Bronchial epithelial cell (primary cell): ENCODE results near the gene QSOX2. TPM values are rescaled to one million over a fixed set of nuclear protein-coding genes. Genes with fewer than 3 reads are reported as not detected.

Source experiments
- DNase-seq: peaks from one replicate; pipeline ENCODE4 v3.0.0-alpha.2; 2010; ENCODE audit warnings: low read depth
- FAIRE-seq: peaks from 2 replicates; lab custom pipeline; 2011; peaks lifted over from hg19 to GRCh38; lab: Jason Lieb, UNC
- H3K27me3 ChIP-seq: 2 replicates; pipeline ENCODE4 v1.5.1; 2011; ENCODE audit warnings: low read length; ENCODE audit not compliant: control insufficient read depth, insufficient read depth
- H3K36me3 ChIP-seq: 2 replicates; pipeline ENCODE4 v1.5.1; 2011; ENCODE audit warnings: low read length; ENCODE audit not compliant: control insufficient read depth, insufficient read depth
- H3K4me3 ChIP-seq: 2 replicates; pipeline ENCODE4 v1.5.1; 2011; ENCODE audit warnings: mild to moderate bottlenecking, low read depth, low read length, control low read depth
- total RNA-seq: library from RNA; depleted of rRNA; stranded (reverse); fragments of >200 nt; gene quantifications from 2 replicates; pipeline ENCODE4 v1.2.1, GENCODE V29; 2014
- TF ChIP-seq, protein P1 (sequence below): IDR thresholded peaks from 2 replicates; pipeline ENCODE4 v1.5.1; 2011; ENCODE audit warnings: mild to moderate bottlenecking, moderate library complexity, low read length, control low read depth, inconsistent platforms; ENCODE audit not compliant: insufficient read depth, severe bottlenecking

Gene QSOX2
- total RNA-seq, 1 donor from 2014 or later: 12.1 TPM

DNA sequence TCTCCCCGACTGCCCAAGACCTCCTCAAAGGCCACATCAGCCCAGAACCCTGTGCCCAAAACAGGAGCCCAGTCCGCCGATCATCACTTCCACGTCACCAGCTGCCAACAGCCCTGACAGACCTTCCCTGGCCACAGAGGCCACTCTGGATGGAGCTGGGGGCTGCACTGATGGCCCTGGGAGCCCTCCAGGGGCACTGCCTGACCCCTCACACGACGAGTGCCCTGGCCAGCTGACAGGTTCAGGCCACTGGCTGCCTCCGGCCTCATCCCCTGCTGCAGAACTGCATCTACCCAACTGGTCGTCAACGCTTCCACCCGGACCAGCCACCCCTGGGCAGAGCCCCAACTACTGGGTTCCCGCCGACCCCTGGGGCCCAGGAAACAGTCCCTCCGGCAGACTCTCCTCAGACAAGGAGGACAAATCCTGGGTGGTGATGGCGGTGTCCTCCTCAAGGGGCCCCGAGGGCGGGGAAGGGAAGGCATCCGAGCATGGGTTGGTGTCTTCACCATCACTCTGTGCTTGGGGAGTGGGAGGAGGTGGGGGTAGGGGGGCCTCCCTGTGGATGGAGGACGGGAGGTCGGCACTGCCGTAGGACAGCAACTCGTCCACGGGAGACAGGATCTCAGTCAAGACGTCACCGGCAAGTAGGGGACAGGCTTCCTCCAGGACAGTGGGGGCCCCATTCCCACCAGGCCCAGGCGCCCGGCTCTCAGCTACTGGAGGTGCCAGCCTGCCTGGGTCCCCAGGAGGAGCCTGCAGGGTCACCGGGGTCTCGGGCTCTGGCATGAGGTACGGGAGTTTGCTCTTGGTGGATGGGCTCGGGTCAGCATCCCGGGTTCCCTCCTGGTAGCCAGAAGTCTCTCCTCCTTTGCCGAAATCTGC lies 7.9 kb upstream of the QSOX2 start:
- DNase-seq: no peak
- no peak for FAIRE-seq
- TF ChIP-seq, protein P1, sequence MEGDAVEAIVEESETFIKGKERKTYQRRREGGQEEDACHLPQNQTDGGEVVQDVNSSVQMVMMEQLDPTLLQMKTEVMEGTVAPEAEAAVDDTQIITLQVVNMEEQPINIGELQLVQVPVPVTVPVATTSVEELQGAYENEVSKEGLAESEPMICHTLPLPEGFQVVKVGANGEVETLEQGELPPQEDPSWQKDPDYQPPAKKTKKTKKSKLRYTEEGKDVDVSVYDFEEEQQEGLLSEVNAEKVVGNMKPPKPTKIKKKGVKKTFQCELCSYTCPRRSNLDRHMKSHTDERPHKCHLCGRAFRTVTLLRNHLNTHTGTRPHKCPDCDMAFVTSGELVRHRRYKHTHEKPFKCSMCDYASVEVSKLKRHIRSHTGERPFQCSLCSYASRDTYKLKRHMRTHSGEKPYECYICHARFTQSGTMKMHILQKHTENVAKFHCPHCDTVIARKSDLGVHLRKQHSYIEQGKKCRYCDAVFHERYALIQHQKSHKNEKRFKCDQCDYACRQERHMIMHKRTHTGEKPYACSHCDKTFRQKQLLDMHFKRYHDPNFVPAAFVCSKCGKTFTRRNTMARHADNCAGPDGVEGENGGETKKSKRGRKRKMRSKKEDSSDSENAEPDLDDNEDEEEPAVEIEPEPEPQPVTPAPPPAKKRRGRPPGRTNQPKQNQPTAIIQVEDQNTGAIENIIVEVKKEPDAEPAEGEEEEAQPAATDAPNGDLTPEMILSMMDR: no peak
- Histone ChIP-seq H3K36me3 (no peaks in the 10 kb centered on the region), H3K4me3 (no peak overlapping the region), H3K27me3 (peaks cover 6% of the 10 kb centered on the region)

- no peak for DNase-seq
- TF ChIP-seq, protein P1: no peak
- no peaks in the 10 kb centered on the region for H3K36me3 ChIP-seq
- peaks cover 9% of the 10 kb centered on the region for H3K27me3 ChIP-seq
- no peak overlapping the region for H3K4me3 ChIP-seq
- FAIRE-seq: no peak
Observed at GRCh38 chr9:136252846-136253245, 7.2 kb upstream of the QSOX2 start.

GRCh38 chr9:136252281-136252680 lies 6.7 kb upstream of the QSOX2 start:
- DNase-seq: no peak
- TF ChIP-seq, protein P1: no peak
- peaks cover 9% of the 10 kb centered on the region for H3K27me3 ChIP-seq
- H3K4me3 ChIP-seq: no peak overlapping the region
- no peak for FAIRE-seq
- H3K36me3 ChIP-seq: no peaks in the 10 kb centered on the region

DNA sequence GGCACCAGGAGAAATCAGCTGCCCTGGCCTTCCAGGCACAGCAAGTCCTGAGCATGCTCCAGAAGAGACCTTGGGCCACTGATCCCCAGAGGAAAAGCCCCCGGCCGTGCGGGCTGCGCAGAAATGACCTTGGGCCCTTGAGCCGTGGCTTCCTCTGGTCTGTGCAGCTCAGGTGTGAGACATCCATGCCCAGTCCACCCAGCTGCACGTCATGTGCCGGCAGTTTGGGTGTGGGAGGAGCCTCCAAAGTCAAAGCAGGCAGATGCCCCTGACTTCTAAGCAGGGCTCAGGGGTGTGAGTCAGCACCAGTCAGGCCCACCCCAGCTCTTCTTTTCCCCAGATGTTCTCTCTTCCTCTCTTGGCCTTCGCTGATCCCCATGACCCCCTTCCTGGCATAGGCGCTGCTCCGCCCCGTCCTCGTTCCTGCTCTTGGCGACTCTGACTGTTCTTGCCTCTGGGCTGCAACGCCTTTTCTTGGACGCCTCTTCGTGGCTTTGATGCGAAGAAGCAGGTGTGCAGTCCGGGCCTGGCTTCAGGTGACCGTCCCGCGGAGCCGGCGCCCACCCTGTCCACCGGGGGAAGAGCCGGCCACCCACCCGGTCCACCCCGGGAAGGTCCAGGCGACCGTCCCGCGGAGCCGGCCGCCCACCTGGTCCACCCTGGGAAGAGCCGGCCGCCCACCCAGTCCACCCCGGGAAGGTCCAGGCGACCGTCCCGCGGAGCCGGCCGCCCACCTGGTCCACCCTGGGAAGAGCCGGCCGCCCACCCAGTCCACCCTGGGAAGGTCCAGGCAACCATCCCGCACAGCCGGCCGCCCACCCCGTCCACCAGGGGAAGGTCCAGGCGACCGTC lies 5.9 kb upstream of the QSOX2 start:
- FAIRE-seq: no peak
- peaks cover 10% of the 10 kb centered on the region for H3K27me3 ChIP-seq
- no peak for DNase-seq
- TF ChIP-seq, protein P1: no peak
- no peaks in the 10 kb centered on the region for H3K36me3 ChIP-seq
- no peak overlapping the region for H3K4me3 ChIP-seq

DNA sequence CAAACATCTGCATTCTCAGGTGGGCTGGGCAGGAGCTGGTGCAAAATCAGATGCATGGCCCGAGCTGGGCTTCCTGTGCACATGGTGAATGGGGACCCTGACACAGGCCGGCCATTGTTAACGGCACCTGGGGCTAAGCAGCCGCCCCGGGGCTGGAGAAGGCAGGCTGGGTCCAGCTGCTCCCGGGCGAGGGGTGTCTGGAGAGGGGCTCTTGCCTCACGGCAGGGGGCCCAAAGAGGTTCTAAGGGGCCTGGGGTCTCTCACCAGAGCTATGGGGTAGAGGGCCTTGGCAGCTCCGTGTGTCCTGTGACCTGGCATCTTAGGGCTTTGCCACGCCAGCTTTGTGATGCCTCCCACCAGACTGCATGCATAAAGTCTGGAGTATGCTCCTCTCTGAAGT lies 5.1 kb upstream of the QSOX2 start:
- no peak for FAIRE-seq
- TF ChIP-seq, protein P1: no peak
- Histone ChIP-seq H3K4me3 (no peak overlapping the region), H3K27me3 (peaks cover 10% of the 10 kb centered on the region), H3K36me3 (no peaks in the 10 kb centered on the region)
- DNase-seq: no peak
